HG02759 (cell line): ENCODE data around the gene FURIN.

Experiments
- ATAC-seq: cut with Tn5 transposase; IDR thresholded peaks from one replicate; pipeline ENCODE4 v1.9.1; 2021; ENCODE audit warnings: mild to moderate bottlenecking, moderate library complexity; ENCODE audit not compliant: unreplicated experiment

The FURIN gene

GRCh38 chr15:90881978-90882721 lies 13.8 kb downstream of the FURIN start:
- ATAC-seq, result no peak

- ATAC-seq, result no peak
Observed at GRCh38 chr15:90882781-90883525, 14.6 kb downstream of the FURIN start.

GRCh38 chr15:90883526-90883975 lies 15.2 kb downstream of the FURIN start:
- no peak for ATAC-seq

GRCh38 chr15:90883976-90884718 lies 15.8 kb downstream of the FURIN start, which contains the start of gene FES:
TSS of gene FES (plus strand) at chr15:90884504. CDS start at chr15:90885046, 542 bp downstream.
- ATAC-seq, result no peak

GRCh38 chr15:90884719-90885431 lies 16.5 kb downstream of the FURIN start:
- ATAC-seq, result no peak

GRCh38 chr15:90885432-90886290 lies 17.3 kb downstream of the FURIN start:
- peak; percentile 47 for ATAC-seq

GRCh38 chr15:90886291-90886614 lies 17.9 kb downstream of the FURIN start:
- ATAC-seq, result no peak

- no peak for ATAC-seq
Observed at GRCh38 chr15:90887037-90887481, 18.7 kb downstream of the FURIN start.

GRCh38 chr15:90889313-90889730 lies 20.9 kb downstream of the FURIN start:
- ATAC-seq, result no peak

- no peak for ATAC-seq
Observed at GRCh38 chr15:90889736-90890456, 21.5 kb downstream of the FURIN start.

- ATAC-seq, result no peak
Observed at GRCh38 chr15:90890839-90891238, 22.5 kb downstream of the FURIN start.

GRCh38 chr15:90891346-90891949 lies 23.1 kb downstream of the FURIN start:
- no peak for ATAC-seq

- ATAC-seq, result no peak
Observed at GRCh38 chr15:90892023-90892422, 23.6 kb downstream of the FURIN start.

- ATAC-seq, result no peak
Observed at GRCh38 chr15:90892498-90893174, 24.2 kb downstream of the FURIN start.

- no peak for ATAC-seq
Observed at GRCh38 chr15:90893175-90894090, 25.0 kb downstream of the FURIN start.

- ATAC-seq, result no peak
Observed at GRCh38 chr15:90895571-90896117, 27.3 kb downstream of the FURIN start.

GRCh38 chr15:90897131-90897655 lies 28.8 kb downstream of the FURIN start:
- ATAC-seq, result peak; percentile 56
